NK-92 treated with Interleukin-12 subunit alpha and Interleukin-12 subunit beta, amount 100 ng/mL, for 24 hours (cell line): ENCODE data around the gene KPNA5.
"Not testable (repeated sequence)": the region's sequence is repeated elsewhere in the genome, so short reads cannot be mapped to it uniquely, and the experiment has no call there.

Experiments
- DNase-seq: peaks from one replicate; lab custom pipeline; 2025; lab: John Stamatoyannopoulos, UW

Gene KPNA5

DNA sequence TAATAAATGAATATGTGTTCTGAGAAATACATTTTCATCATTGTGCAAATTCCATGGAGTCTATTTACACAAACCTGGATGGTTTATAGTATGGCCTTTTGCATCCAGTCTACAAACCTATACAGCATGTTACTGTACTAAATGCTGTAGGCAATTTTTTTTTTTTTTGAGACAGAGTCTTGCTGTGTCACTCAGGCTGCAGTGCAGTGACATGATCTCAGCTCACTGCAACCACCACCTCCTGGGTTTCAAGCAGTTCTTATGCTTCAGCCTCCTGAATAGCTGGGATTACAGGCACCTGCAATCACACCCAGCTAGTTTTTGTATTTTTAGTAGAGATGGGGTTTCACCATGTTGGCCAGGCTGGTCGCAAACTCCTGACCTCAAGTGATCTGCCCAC is 22.9 kb downstream of the KPNA5 start:
- DNase-seq: not testable (repeated sequence)

- no peak for DNase-seq
Observed at GRCh38 chr6:116705917-116706316, 24.9 kb downstream of the KPNA5 start.

DNA sequence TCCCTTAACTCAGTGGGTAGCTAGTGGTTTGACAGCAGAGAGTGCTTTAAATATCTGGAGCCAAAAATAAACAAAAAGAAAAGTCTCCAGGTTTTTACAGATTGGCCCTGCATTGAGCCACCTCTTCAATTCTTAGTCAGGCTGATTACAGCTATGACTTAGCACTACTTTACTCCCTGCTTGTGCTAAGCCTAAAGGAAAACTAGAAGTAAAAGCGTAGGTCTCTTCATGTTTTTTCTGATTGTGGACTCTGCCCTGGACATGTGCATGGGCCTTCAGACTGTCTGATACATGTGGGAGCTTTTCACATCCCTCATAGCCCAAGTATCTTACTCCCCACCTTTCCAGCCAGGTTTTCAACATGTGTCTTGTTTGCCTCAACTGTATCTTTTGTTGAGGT is 33.3 kb downstream of the KPNA5 start:
- no peak for DNase-seq

DNA sequence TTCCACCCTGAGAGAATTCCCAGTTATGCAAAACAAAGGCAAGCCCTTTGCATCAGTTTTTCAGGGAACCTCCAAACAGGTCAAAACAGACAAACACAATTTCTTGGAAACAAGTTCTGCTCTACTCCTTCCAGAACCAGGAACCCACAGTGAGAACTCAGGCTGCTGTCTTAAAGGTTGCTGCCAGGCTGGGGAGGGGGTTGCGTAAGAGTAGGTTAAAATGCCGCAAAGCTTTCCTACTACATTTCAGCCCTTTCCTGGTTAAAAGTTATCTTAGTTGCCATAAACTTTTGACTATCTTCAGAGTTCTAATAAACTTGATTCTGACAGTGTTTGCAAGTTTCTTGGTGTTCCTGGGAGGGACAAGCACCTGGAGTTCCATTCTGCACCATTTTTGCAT is 33.8 kb downstream of the KPNA5 start:
- DNase-seq: no peak

DNA sequence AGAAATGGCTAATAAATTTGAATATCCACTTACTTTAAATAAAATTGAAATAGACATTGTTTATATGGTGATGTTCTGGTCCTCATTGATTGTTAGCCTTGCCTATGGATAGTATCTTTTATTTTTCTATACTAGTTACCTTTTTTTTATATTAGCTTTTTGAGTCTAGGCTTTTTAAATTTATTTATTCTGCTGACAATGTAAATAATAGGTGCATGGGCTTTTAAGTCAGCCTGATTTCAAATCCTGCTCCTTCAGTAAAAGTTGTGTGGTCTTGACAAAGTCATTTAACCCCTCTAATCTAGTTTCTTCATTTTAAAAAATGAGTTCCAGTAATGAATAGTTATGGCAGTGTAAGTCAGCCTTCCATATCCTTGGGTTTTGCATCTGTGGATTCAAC is 45.9 kb downstream of the KPNA5 start:
- no peak for DNase-seq

- no peak for DNase-seq
Observed at GRCh38 chr6:116730513-116730912, 49.5 kb downstream of the KPNA5 start.

GRCh38 chr6:116737004-116737403 is 56.0 kb downstream of the KPNA5 start:
- no peak for DNase-seq

DNA sequence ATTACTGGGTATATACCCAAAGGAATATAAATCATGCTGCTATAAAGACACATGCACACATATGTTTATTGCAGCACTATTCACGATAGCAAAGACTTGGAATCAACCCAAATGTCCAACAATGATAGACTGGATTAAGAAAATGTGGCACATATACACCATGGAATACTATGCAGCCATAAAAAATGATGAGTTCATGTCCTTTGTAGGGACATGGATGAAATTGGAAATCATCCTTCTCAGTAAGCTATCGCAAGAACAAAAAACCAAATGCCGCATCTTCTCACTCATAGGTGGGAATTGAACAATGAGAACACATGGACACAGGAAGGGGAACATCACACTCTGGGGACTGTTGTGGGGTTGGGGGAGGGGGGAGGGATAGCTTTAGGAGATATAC is 59.5 kb downstream of the KPNA5 start:
- DNase-seq: not testable (repeated sequence)

DNA sequence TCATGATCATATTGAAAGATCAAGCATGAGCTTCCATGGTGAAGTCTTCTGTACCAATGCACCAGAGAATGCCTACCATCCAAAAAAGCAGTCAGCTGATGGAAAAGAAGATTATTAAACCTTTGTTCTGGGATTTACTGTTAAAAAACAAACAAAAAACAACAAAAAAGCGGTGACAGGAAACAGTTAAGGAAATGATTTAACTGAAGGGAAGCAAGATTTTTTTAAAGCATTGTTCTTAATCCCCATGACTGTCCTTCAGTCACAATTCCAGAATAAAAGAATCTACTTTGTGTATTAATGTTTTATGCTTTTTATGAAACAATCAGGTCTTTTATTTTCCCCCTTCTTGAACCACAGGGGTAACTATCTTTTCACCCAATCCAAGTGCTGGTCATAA is 60.6 kb downstream of the KPNA5 start:
- no peak for DNase-seq

DNA sequence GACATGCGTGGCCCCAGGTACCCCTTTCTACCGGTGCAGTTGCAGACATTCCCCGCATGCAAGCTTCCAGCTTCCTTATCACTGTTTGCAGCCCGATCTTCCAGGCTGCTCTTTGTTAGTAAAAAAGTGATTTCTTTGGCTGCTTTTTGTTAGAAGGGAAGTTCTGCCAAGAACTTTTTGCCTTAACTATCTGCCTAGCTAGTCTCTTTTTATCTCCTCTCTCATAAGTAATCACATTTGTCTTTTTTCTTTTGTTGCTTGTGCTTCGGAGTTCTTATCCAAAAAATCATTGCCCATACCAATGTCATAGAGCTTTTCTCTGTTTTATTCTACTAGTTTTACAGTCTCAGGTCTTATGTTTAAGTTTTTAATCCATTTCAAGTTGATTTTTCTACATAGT is 64.2 kb downstream of the KPNA5 start:
- DNase-seq: no peak

GRCh38 chr6:116761779-116762178 is 80.8 kb downstream of the KPNA5 start:
- DNase-seq: no peak

GRCh38 chr6:116762235-116762634 is 81.2 kb downstream of the KPNA5 start:
- DNase-seq: no peak

DNA sequence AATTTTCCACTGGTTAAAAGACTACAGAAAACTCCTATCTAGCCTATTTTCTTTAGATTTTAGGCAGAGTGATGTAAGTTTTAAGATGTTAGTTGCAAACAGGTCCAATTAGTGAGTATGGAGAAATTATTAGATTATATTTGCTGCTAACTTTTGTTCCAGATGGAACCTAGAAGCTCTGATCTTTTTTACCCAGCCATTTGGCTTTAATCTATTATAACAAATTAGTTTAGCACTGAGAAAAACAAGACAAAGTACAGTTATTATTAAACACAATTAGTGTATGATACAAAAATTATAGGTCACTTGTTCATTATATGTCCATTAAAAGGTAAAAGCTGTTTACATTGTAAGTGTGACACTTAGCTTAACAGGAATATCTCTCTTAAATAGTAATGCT is 82.0 kb downstream of the KPNA5 start:
- DNase-seq: no peak

GRCh38 chr6:116763906-116764628 is 83.1 kb downstream of the KPNA5 start:
- DNase-seq: no peak

- DNase-seq: no peak
Observed at GRCh38 chr6:116764629-116764960, 83.6 kb downstream of the KPNA5 start.

DNA sequence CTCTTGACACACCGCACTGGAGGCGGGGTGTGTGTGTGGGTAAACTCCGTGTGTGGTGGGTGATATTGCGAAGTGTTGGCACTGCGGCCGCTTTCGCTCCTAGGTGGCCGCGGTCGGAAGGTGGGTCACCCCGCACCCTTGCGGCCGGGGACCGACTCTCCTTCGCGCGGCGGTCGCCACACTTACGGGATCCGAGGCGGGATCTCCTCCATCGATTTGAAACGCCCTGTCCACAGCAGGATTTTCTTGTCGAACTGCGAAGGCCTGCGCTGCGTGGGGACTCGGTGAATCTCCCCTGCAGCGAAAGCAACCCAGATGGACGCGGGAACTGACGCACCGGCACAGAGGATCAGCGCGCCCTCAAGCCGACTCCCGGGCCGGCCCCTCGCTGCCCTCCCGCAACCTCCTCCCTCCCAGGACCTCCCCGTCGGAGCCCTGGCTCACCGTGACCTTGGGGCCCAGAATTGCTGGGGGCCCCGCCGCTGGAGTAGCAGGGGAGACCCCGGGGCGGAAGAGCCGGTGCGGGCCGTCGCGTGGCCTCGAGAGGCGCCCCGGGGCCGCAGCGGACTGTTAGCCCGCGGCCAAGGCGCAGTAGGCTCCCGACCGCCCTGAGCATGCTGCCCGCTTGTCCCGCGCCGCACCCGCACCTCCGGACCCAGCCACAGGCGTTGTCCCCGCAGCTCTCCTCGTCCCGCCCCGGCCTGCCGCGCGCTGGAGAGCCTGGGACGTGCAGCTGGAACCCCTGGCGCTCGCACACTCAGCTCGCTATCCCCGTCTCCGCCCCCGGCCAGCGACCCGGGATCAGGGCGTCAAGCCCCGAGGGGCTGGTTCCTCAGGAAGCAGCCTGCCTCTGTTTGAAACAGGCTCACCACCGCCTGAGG is 84.2 kb downstream of the KPNA5 start, which contains the start of gene FAM162B:
TSS of gene FAM162B (minus strand) at position 759 of the 881 bp plus-strand sequence. CDS start at position 616, 143 bp downstream.
- no peak for DNase-seq

GRCh38 chr6:116766506-116767176 is 85.6 kb downstream of the KPNA5 start:
- no peak for DNase-seq

GRCh38 chr6:116767715-116768114 is 86.7 kb downstream of the KPNA5 start:
- no peak for DNase-seq

- DNase-seq: no peak
Observed at GRCh38 chr6:116772450-116772849, 91.4 kb downstream of the KPNA5 start.

GRCh38 chr6:116773886-116774285 is 92.9 kb downstream of the KPNA5 start:
- no peak for DNase-seq

DNA sequence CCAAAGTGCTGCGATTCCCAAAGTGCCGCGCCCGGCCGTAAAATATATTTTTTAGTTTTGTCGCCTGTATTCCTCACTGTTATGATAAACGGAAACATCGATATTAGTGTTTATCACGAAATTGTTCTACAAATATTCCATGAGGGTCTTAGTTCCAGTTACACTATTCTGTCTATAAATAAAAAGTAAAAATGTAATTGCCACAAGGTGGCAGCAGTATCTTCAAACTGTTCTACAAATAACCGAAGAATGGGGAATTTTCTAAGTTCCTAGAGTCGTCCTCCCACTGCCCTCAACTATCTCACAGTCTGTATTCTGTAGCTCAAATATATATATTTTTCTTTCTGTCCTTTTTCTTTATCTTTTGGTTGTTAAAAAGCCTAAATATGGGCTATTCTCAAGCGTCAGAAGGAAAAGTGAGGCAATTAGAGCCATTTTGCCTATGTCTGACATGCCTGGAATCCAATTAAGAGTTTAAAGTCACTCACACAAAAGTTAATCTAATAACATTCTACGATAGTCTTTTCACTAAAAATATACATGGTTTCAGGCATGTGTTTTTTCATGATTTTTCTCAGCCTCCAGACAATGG is 98.7 kb downstream of the KPNA5 start:
- no peak for DNase-seq

- no peak for DNase-seq
Observed at GRCh38 chr6:116783852-116784251, 102.8 kb downstream of the KPNA5 start.
